H9 (cell line): ENCODE data around the gene ZNG1F. TPM values are rescaled to one million over a fixed set of nuclear protein-coding genes. Genes with fewer than 3 reads are reported as not detected.
"Not testable (repeated sequence)": the region's sequence is repeated elsewhere in the genome, so short reads cannot be mapped to it uniquely, and the experiment has no call there.

Experiments used
- DNase-seq: peaks from one replicate; pipeline ENCODE4 v3.0.0-alpha.2; 2017
- H2AFZ ChIP-seq: one replicate; pipeline ENCODE4 v1.6.1; 2013; ENCODE audit warnings: mild to moderate bottlenecking, low read length, control low read depth, moderate library complexity
- H2AK5ac ChIP-seq: 2 replicates; pipeline ENCODE4 v1.6.1; 2013; ENCODE audit warnings: low read length, control low read depth, mixed read lengths; ENCODE audit not compliant: insufficient read length
- H2BK120ac ChIP-seq: one replicate; pipeline ENCODE4 v1.6.1; 2013; ENCODE audit warnings: low read depth, mild to moderate bottlenecking, low read length, control low read depth, inconsistent platforms; ENCODE audit not compliant: poor library complexity, severe bottlenecking
- H2BK12ac ChIP-seq: 2 replicates; pipeline ENCODE4 v1.6.1; 2013; ENCODE audit warnings: low read length, control low read depth, mixed read lengths, low read depth; ENCODE audit not compliant: insufficient read length
- H2BK15ac ChIP-seq: 2 replicates; pipeline ENCODE4 v1.6.1; 2013; ENCODE audit warnings: low read depth, low read length, control low read depth
- H2BK20ac ChIP-seq: one replicate; pipeline ENCODE4 v1.6.1; 2013; ENCODE audit warnings: low read depth, mild to moderate bottlenecking, low read length, control low read depth, inconsistent platforms; ENCODE audit not compliant: poor library complexity, severe bottlenecking
- H2BK5ac ChIP-seq: 2 replicates; pipeline ENCODE4 v1.6.1; 2013; ENCODE audit warnings: low read length, control low read depth, mixed read lengths; ENCODE audit not compliant: insufficient read length
- H3K14ac ChIP-seq: 2 replicates; pipeline ENCODE4 v1.6.1; 2013; ENCODE audit warnings: low read length, control low read depth; ENCODE audit not compliant: insufficient read depth
- H3K18ac ChIP-seq: 2 replicates; pipeline ENCODE4 v1.6.1; 2013; ENCODE audit warnings: low read depth, mild to moderate bottlenecking, mixed read lengths, low read length, control low read depth; ENCODE audit not compliant: insufficient read length
- H3K23ac ChIP-seq: 2 replicates; pipeline ENCODE4 v1.6.1; 2013; ENCODE audit warnings: low read length, control low read depth, mixed read lengths, low read depth; ENCODE audit not compliant: insufficient read length
- H3K23me2 ChIP-seq: 2 replicates; pipeline ENCODE4 v1.6.1; 2013; ENCODE audit warnings: low read depth, mild to moderate bottlenecking, mixed read lengths, low read length, control low read depth; ENCODE audit not compliant: insufficient read length, poor library complexity, severe bottlenecking
- H3K27ac ChIP-seq: 2 replicates; pipeline ENCODE4 v1.5.1; 2013; ENCODE audit warnings: low read length, control low read depth, mixed read lengths, low read depth; ENCODE audit not compliant: insufficient read length
- H3K27me3 ChIP-seq: 2 replicates; pipeline ENCODE4 v1.6.1; 2013; ENCODE audit warnings: low read length, control low read depth, inconsistent platforms; ENCODE audit not compliant: insufficient read depth
- H3K4ac ChIP-seq: 2 replicates; pipeline ENCODE4 v1.6.1; 2013; ENCODE audit warnings: low read depth, mild to moderate bottlenecking, control low read depth, inconsistent platforms, low read length, moderate library complexity
- H3K4me1 ChIP-seq: 2 replicates; pipeline ENCODE4 v1.6.1; 2013; ENCODE audit warnings: low read length, control low read depth, inconsistent platforms; ENCODE audit not compliant: insufficient read depth
- H3K4me2 ChIP-seq: 2 replicates; pipeline ENCODE4 v1.6.1; 2013; ENCODE audit warnings: low read length, control low read depth, mixed read lengths; ENCODE audit not compliant: insufficient read length, insufficient read depth
- H3K56ac ChIP-seq: 2 replicates; pipeline ENCODE4 v1.6.1; 2013; ENCODE audit warnings: low read depth, mild to moderate bottlenecking, mixed read lengths, low read length, control low read depth; ENCODE audit not compliant: insufficient read length
- H3K79me1 ChIP-seq: 2 replicates; pipeline ENCODE4 v1.6.1; 2013; ENCODE audit warnings: low read depth, mild to moderate bottlenecking, moderate library complexity, low read length, control low read depth, inconsistent platforms; ENCODE audit not compliant: insufficient read depth, poor library complexity, severe bottlenecking
- H3K79me2 ChIP-seq: 2 replicates; pipeline ENCODE4 v1.6.1; 2013; ENCODE audit warnings: low read length, control low read depth, inconsistent platforms; ENCODE audit not compliant: insufficient read depth
- H3K9ac ChIP-seq: 2 replicates; pipeline ENCODE4 v1.6.1; 2013; ENCODE audit warnings: low read length, control low read depth, mixed read lengths; ENCODE audit not compliant: insufficient read length; ENCODE audit errors: extremely low read depth
- H3K9me3 ChIP-seq: one replicate; pipeline ENCODE4 v1.6.1; 2013; ENCODE audit warnings: low read depth, low read length, inconsistent platforms; ENCODE audit not compliant: control insufficient read depth
- H3T11ph ChIP-seq: one replicate; pipeline ENCODE4 v1.6.1; 2013; ENCODE audit warnings: mild to moderate bottlenecking, low read length, control low read depth, inconsistent platforms
- H4K20me1 ChIP-seq: one replicate; pipeline ENCODE4 v1.6.1; 2013; ENCODE audit not compliant: control insufficient read depth, insufficient read length, insufficient read depth
- H4K5ac ChIP-seq: 2 replicates; pipeline ENCODE4 v1.6.1; 2013; ENCODE audit warnings: low read depth, mild to moderate bottlenecking, mixed read lengths, low read length, control low read depth; ENCODE audit not compliant: insufficient read length
- H4K8ac ChIP-seq: replicated peaks from 2 replicates; pipeline ENCODE4 v1.6.1; 2013; ENCODE audit warnings: low read length, control low read depth, mixed read lengths, low read depth; ENCODE audit not compliant: insufficient read length
- H4K91ac ChIP-seq: 2 replicates; pipeline ENCODE4 v1.6.1; 2013; ENCODE audit warnings: low read depth, mild to moderate bottlenecking, moderate library complexity, mixed read lengths, low read length, control low read depth; ENCODE audit not compliant: insufficient read length
- H3K27ac Mint-ChIP-seq, 3 experiments: 2 replicates in 2 of 3; 3 replicates in 1 of 3; pipeline ENCODE4 v1.8.0; 2020 to 2021; ENCODE audit warnings: mixed read lengths in 3 of 3, mild to moderate bottlenecking in 1 of 3, moderate library complexity in 1 of 3
- H3K27me3 Mint-ChIP-seq: 2 replicates; pipeline ENCODE4 v1.8.0; 2021; ENCODE audit warnings: low read depth, mild to moderate bottlenecking, moderate library complexity, mixed read lengths
- H3K36me3 Mint-ChIP-seq, 3 experiments: 2 replicates in 2 of 3; 3 replicates in 1 of 3; pipeline ENCODE4 v1.8.0; 2020 to 2021; ENCODE audit warnings: low read depth in 3 of 3, mixed read lengths in 3 of 3; ENCODE audit not compliant: insufficient read depth in 1 of 3
- H3K4me1 Mint-ChIP-seq, 2 experiments: 2 replicates each; pipeline ENCODE4 v1.8.0; 2020; ENCODE audit warnings: mixed read lengths in 2 of 2
- H3K4me3 Mint-ChIP-seq, 2 experiments: 2 replicates in 1 of 2; 3 replicates in 1 of 2; pipeline ENCODE4 v1.8.0; 2020 to 2021; ENCODE audit warnings: mild to moderate bottlenecking in 2 of 2, mixed read lengths in 2 of 2, moderate library complexity in 1 of 2
- H3K9me3 Mint-ChIP-seq, 2 experiments: 2 replicates in 1 of 2; 3 replicates in 1 of 2; pipeline ENCODE4 v1.8.0; 2020; ENCODE audit warnings: mild to moderate bottlenecking in 2 of 2, mixed read lengths in 2 of 2, moderate library complexity in 1 of 2
- WGBS: extraction: QIAGEN DNeasy Blood & Tissue Kit; methylation state at CpG from one replicate; pipeline ENCODE4 v1.1.7; 2013; ENCODE audit warnings: missing lambda C conversion rate, low lambda C conversion rate, mixed read lengths; ENCODE audit not compliant: insufficient read length; ENCODE audit errors: extremely low coverage; 5-methylcytosine and 5-hydroxymethylcytosine counted together
- long read RNA-seq: library from polyadenylated mRNA; unstranded; transcript quantifications from one replicate; pipeline ENCODE4 v2.0.0, GENCODE V29; 2020
- total RNA-seq: library from RNA; stranded (reverse); gene quantifications from 2 replicates; pipeline ENCODE4 v1.2.1, GENCODE V29; 2021

Gene ZNG1F
- total RNA-seq: 13.4 and 14.5 TPM in 2 replicates
- long read RNA-seq, partial matches to known transcripts: 11 of 68 reads
- long read RNA-seq, other reads (novel, unspliced or antisense): 57 of 68 reads

- not testable (repeated sequence) for H3K27me3 Mint-ChIP-seq, H3K14ac ChIP-seq, H2BK5ac ChIP-seq, H3K56ac ChIP-seq, H3K36me3 Mint-ChIP-seq, H2BK15ac ChIP-seq, H3K27me3 ChIP-seq, H2BK20ac ChIP-seq, H3K4me1 ChIP-seq, H3K79me2 ChIP-seq, H3K9ac ChIP-seq, H3K4ac ChIP-seq, H3K79me1 ChIP-seq, H4K8ac ChIP-seq, H3K23me2 ChIP-seq, H3T11ph ChIP-seq, H3K23ac ChIP-seq, H3K9me3 ChIP-seq, H3K27ac ChIP-seq, H3K4me2 ChIP-seq, H3K18ac ChIP-seq, H2AFZ ChIP-seq, H3K4me1 Mint-ChIP-seq, H3K27ac Mint-ChIP-seq, H3K4me3 Mint-ChIP-seq, H2AK5ac ChIP-seq, H4K91ac ChIP-seq, H4K20me1 ChIP-seq, H2BK12ac ChIP-seq, H3K9me3 Mint-ChIP-seq, H4K5ac ChIP-seq, DNase-seq, H2BK120ac ChIP-seq
- WGBS: no CpG with 5 or more reads among the region's 31 CpGs
Measured at GRCh38 chr9:41189217-41189616, at the start of gene ZNG1F. Gene ZNG1F (minus strand): TSS chr9:41189317. CDS start chr9:41189258, 59 bp downstream.

- not testable (repeated sequence) for H3K9ac ChIP-seq, H2AK5ac ChIP-seq, H2BK20ac ChIP-seq, H4K20me1 ChIP-seq, H3K27ac Mint-ChIP-seq, H3K14ac ChIP-seq, H3K56ac ChIP-seq, H3K27ac ChIP-seq, H3K23ac ChIP-seq, H3K4me1 ChIP-seq, H3T11ph ChIP-seq, H4K5ac ChIP-seq, H2BK120ac ChIP-seq, H3K4me2 ChIP-seq, H3K23me2 ChIP-seq, H2AFZ ChIP-seq, H2BK15ac ChIP-seq, H2BK5ac ChIP-seq, H3K79me1 ChIP-seq, H3K4me1 Mint-ChIP-seq, H3K27me3 ChIP-seq, H4K8ac ChIP-seq, H2BK12ac ChIP-seq, H3K4ac ChIP-seq, H3K9me3 ChIP-seq, H3K18ac ChIP-seq, H3K79me2 ChIP-seq, H4K91ac ChIP-seq
- no CpG with 5 or more reads among the region's 51 CpGs for WGBS
- Mint-ChIP-seq H3K27me3 (peaks cover 24% of the 10 kb centered on the region), H3K36me3 (peaks cover 11 to 15% (median 15%) of the 10 kb centered on the region in 3 experiments; a peak in 6 of 7 replicates), H3K9me3 (peaks cover 61 to 63% of the 10 kb centered on the region in 2 experiments), H3K4me3 (peak overlapping the region in 1 of 2 experiments; percentile 29; a peak in 1 of 5 replicates)
- peak; percentile 35 for DNase-seq
Measured at GRCh38 chr9:41237110-41237749, 48.1 kb upstream of the ZNG1F start.
